Measurements from ENCODE around the gene U2AF2.

Gene U2AF2

GRCh38 chr19:55690769-55691545, 36.1 kb downstream of the U2AF2 start:
- Histone ChIP-seq H2AFZ (no peak overlapping the region), H3K79me2 (peaks cover 19% of the 10 kb centered on the region), H3K9me3 (ENCODE audit: control insufficient read depth, low read length) (no peaks in the 10 kb centered on the region), H3K4me3 (ENCODE audit: low read depth, low read length) (no peak overlapping the region), H3K27ac (no peak overlapping the region), H3K4me2 (ENCODE audit: low read length) (no peak overlapping the region), H3K27me3 (ENCODE audit: control insufficient read depth, insufficient read depth, low read length) (no peaks in the 10 kb centered on the region), H3K36me3 (ENCODE audit: control insufficient read depth, insufficient read depth, low read length) (no peaks in the 10 kb centered on the region), H3K9ac (no peak overlapping the region), H3K4me1 (peaks cover 10% of the 10 kb centered on the region)
- TF ChIP-seq, protein P1, sequence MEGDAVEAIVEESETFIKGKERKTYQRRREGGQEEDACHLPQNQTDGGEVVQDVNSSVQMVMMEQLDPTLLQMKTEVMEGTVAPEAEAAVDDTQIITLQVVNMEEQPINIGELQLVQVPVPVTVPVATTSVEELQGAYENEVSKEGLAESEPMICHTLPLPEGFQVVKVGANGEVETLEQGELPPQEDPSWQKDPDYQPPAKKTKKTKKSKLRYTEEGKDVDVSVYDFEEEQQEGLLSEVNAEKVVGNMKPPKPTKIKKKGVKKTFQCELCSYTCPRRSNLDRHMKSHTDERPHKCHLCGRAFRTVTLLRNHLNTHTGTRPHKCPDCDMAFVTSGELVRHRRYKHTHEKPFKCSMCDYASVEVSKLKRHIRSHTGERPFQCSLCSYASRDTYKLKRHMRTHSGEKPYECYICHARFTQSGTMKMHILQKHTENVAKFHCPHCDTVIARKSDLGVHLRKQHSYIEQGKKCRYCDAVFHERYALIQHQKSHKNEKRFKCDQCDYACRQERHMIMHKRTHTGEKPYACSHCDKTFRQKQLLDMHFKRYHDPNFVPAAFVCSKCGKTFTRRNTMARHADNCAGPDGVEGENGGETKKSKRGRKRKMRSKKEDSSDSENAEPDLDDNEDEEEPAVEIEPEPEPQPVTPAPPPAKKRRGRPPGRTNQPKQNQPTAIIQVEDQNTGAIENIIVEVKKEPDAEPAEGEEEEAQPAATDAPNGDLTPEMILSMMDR (IDR thresholded peaks at IDR 0.05) = no peak

- Histone ChIP-seq H3K9me3 (ENCODE audit: control insufficient read depth, low read length) (no peaks in the 10 kb centered on the region), H3K4me1 (peaks cover 10% of the 10 kb centered on the region), H3K27me3 (ENCODE audit: control insufficient read depth, insufficient read depth, low read length) (no peaks in the 10 kb centered on the region), H2AFZ (no peak overlapping the region), H3K27ac (no peak overlapping the region), H3K4me2 (ENCODE audit: low read length) (no peak overlapping the region), H3K36me3 (ENCODE audit: control insufficient read depth, insufficient read depth, low read length) (no peaks in the 10 kb centered on the region), H3K79me2 (peaks cover 13% of the 10 kb centered on the region), H3K9ac (no peak overlapping the region), H3K4me3 (ENCODE audit: low read depth, low read length) (no peak overlapping the region)
- TF ChIP-seq, protein P1 (IDR thresholded peaks at IDR 0.05) = no peak
Measured at GRCh38 chr19:55691561-55692481, 37.0 kb downstream of the U2AF2 start.

DNA sequence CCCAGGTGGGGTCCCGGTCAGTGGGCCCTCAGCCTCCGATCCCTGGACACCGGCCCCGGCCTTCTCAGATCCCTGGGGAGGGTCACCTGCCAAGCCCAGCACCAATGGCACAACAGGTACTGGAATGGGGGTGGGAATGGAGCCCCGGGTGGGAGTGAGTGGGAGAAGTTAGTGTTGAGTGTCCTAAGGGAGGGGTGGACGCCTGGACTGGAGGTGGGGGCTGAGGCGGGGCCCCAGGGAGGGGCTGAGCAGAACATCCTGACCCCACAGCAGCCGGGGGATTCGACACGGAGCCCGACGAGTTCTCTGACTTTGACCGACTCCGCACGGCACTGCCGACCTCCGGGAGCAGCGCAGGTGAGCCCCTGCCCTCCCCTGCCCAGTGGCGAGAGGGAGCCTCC, 37.8 kb downstream of the U2AF2 start:
- Histone ChIP-seq H3K4me2 (ENCODE audit: low read length) (no peak overlapping the region), H3K79me2 (peaks cover 10% of the 10 kb centered on the region), H3K9ac (no peak overlapping the region), H3K9me3 (ENCODE audit: control insufficient read depth, low read length) (no peaks in the 10 kb centered on the region), H3K27ac (no peak overlapping the region), H2AFZ (no peak overlapping the region), H3K4me3 (ENCODE audit: low read depth, low read length) (no peak overlapping the region), H3K27me3 (ENCODE audit: control insufficient read depth, insufficient read depth, low read length) (no peaks in the 10 kb centered on the region), H3K4me1 (peaks cover 6% of the 10 kb centered on the region), H3K36me3 (ENCODE audit: control insufficient read depth, insufficient read depth, low read length) (no peaks in the 10 kb centered on the region)
- TF ChIP-seq, protein P1 (IDR thresholded peaks at IDR 0.05) = no peak

DNA sequence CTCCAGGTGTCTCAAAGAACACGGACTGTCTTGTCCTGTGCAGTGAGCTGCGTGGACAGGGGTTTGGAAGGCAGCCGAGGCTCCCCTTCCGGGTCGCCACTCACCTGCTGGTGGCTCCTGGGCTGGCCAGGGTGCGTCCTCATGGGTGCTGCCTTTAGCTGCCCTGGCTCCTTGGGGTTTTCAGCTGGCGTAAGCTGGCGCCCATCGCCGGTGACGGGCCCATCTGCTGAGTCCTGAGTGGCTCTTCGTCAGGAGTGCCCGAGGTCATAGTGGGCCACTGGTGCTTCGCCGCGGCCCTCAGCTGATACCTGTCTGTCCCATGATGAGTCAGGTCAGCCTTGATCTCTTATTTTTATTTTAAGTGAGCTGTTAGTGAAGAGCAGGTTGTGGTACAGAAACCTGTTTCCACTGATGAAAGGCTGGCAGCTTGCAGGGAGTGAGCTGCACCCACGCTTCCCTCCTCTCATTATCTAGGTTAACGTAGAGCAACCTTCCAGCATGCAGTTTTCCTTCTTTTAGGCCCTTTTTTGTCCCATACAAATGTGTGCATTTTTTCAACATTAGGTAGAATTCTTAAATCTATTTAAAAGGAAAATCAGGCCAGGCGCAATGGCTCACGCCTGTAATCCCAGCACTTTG, 38.6 kb downstream of the U2AF2 start:
- TF ChIP-seq, protein P1 (IDR thresholded peaks at IDR 0.05) = no peak
- H3K9ac ChIP-seq = no peak overlapping the region
- peaks cover 10% of the 10 kb centered on the region for H3K79me2 ChIP-seq
- H2AFZ ChIP-seq = no peak overlapping the region
- no peaks in the 10 kb centered on the region for H3K9me3 ChIP-seq (ENCODE audit: control insufficient read depth, low read length)
- H3K36me3 ChIP-seq (ENCODE audit: control insufficient read depth, insufficient read depth, low read length) = no peaks in the 10 kb centered on the region
- no peak overlapping the region for H3K4me2 ChIP-seq (ENCODE audit: low read length)
- H3K4me1 ChIP-seq = peaks cover 6% of the 10 kb centered on the region
- no peak overlapping the region for H3K27ac ChIP-seq
- no peak overlapping the region for H3K4me3 ChIP-seq (ENCODE audit: low read depth, low read length)
- H3K27me3 ChIP-seq (ENCODE audit: control insufficient read depth, insufficient read depth, low read length) = no peaks in the 10 kb centered on the region
